ENCODE results near the gene ZDHHC11.
"Not testable (repeated sequence)": the region's sequence is repeated elsewhere in the genome, so short reads cannot be mapped to it uniquely, and the experiment has no call there.

Gene ZDHHC11

GRCh38 chr5:880816-881550 is 30.2 kb upstream of the ZDHHC11 start:
- in situ Hi-C loops (cut with MboI; ENCODE audit: low sequenced_read_pairs) = no loop called here

GRCh38 chr5:878677-879076 is 27.9 kb upstream of the ZDHHC11 start:
- in situ Hi-C loops (cut with MboI; ENCODE audit: low sequenced_read_pairs) = not testable (repeated sequence)

GRCh38 chr5:878125-878524 is 27.3 kb upstream of the ZDHHC11 start:
- in situ Hi-C loops (cut with MboI; ENCODE audit: low sequenced_read_pairs) = no loop called here

GRCh38 chr5:876398-877365 is 25.9 kb upstream of the ZDHHC11 start:
- in situ Hi-C loops (cut with MboI; ENCODE audit: low sequenced_read_pairs) = no loop called here

GRCh38 chr5:875931-876330 is 25.1 kb upstream of the ZDHHC11 start:
- in situ Hi-C loops (cut with MboI; ENCODE audit: low sequenced_read_pairs) = no loop called here

- in situ Hi-C loops (cut with MboI; ENCODE audit: low sequenced_read_pairs) = no loop called here
Measured at GRCh38 chr5:873328-873727, 22.5 kb upstream of the ZDHHC11 start.

- in situ Hi-C loops (cut with MboI; ENCODE audit: low sequenced_read_pairs) = no loop called here
Measured at GRCh38 chr5:872301-872700, 21.5 kb upstream of the ZDHHC11 start.

- in situ Hi-C loops (cut with MboI; ENCODE audit: low sequenced_read_pairs) = no loop called here
Measured at GRCh38 chr5:871596-872298, 21.0 kb upstream of the ZDHHC11 start.

GRCh38 chr5:870956-871355 is 20.2 kb upstream of the ZDHHC11 start:
- in situ Hi-C loops (cut with MboI; ENCODE audit: low sequenced_read_pairs) = no loop called here

GRCh38 chr5:868428-869135 is 17.8 kb upstream of the ZDHHC11 start:
- in situ Hi-C loops (cut with MboI; ENCODE audit: low sequenced_read_pairs) = no loop called here

- in situ Hi-C loops (cut with MboI; ENCODE audit: low sequenced_read_pairs) = no loop called here
Measured at GRCh38 chr5:867300-867870, 16.6 kb upstream of the ZDHHC11 start.

- in situ Hi-C loops (cut with MboI; ENCODE audit: low sequenced_read_pairs) = no loop called here
Measured at GRCh38 chr5:865771-866170, 15.0 kb upstream of the ZDHHC11 start.

GRCh38 chr5:865168-865521 is 14.4 kb upstream of the ZDHHC11 start:
- in situ Hi-C loops (cut with MboI; ENCODE audit: low sequenced_read_pairs) = no loop called here

GRCh38 chr5:864492-865167 is 13.8 kb upstream of the ZDHHC11 start:
- in situ Hi-C loops (cut with MboI; ENCODE audit: low sequenced_read_pairs) = no loop called here

- in situ Hi-C loops (cut with MboI; ENCODE audit: low sequenced_read_pairs) = no loop called here
Measured at GRCh38 chr5:863244-863805, 12.5 kb upstream of the ZDHHC11 start.

- in situ Hi-C loops (cut with MboI; ENCODE audit: low sequenced_read_pairs) = no loop called here
Measured at GRCh38 chr5:862367-863243, 11.8 kb upstream of the ZDHHC11 start.

- in situ Hi-C loops (cut with MboI; ENCODE audit: low sequenced_read_pairs) = no loop called here
Measured at GRCh38 chr5:861442-862366, 10.9 kb upstream of the ZDHHC11 start.

All from hTERT RPE-1 (cell line).